SK-N-SH (cell line): ENCODE data around the gene SELENOK. TPM values are rescaled to one million over a fixed set of nuclear protein-coding genes. Genes with fewer than 3 reads are reported as not detected.
A peak's percentile ranks its signal among the peaks of the same experiment; 100 is the strongest.

ENCODE experiments used
- CTCF ChIA-PET: fragments of 300-600, 350-600 bp; formaldehyde crosslinking; extraction: SDS; loops from one replicate; lab custom pipeline; 2021; lab: Yijun Ruan, JAX
- POLR2A ChIA-PET: fragments of 350-600 bp; sonication (Branson Sonifier 250); formaldehyde crosslinking; extraction: SDS; loops from one replicate; lab custom pipeline; 2020; ENCODE audit warnings: antibody characterized with exemption, inconsistent platforms; lab: Yijun Ruan, JAX
- DNase-seq: peaks from one replicate; pipeline ENCODE4 v3.0.0; 2012
- H2AFZ ChIP-seq: fragments of 200-600 bp; sonication (generic); 2 replicates; pipeline ENCODE4 v1.8.1; 2016; ENCODE audit warnings: antibody characterized with exemption, mild to moderate bottlenecking, low read depth
- H3F3A ChIP-seq: fragments of 200-600 bp; sonication (generic); replicated peaks from 2 replicates; pipeline ENCODE3; 2016; ENCODE audit warnings: antibody characterized with exemption, mild to moderate bottlenecking; ENCODE audit not compliant: insufficient read depth
- H3K27ac ChIP-seq, 2 experiments: fragments of 200-500 bp in 1 of 2; fragments of 200-600 bp in 1 of 2; sonication (Bioruptor generic) in 1 of 2; sonication (generic), shearing (Covaris generic) in 1 of 2; 2 replicates each; pipeline versions ENCODE4 v1.5.1 to v1.6.1; 2014 to 2016; ENCODE audit warnings: low read depth in 2 of 2, inconsistent platforms in 1 of 2, low read length in 1 of 2, mild to moderate bottlenecking in 1 of 2, mixed read lengths in 1 of 2
- H3K27me3 ChIP-seq: fragments of 200-600 bp; sonication (generic), shearing (Covaris generic); 2 replicates; pipeline ENCODE4 v1.6.1; 2016; ENCODE audit warnings: mixed run types; ENCODE audit not compliant: insufficient read depth
- H3K36me3 ChIP-seq, 2 experiments: fragments of 200-500 bp in 1 of 2; fragments of 200-600 bp in 1 of 2; sonication (Bioruptor generic) in 1 of 2; sonication (generic) in 1 of 2; replicated peaks in 1 of 2; 2 replicates each; pipeline versions ENCODE3 to v1.5.1; 2014 to 2016; ENCODE audit warnings: low read length in 1 of 2, mild to moderate bottlenecking in 1 of 2; ENCODE audit not compliant: insufficient read depth in 2 of 2, control insufficient read depth in 1 of 2
- H3K4me1 ChIP-seq, 2 experiments: fragments of 200-500 bp in 1 of 2; fragments of 200-600 bp in 1 of 2; sonication (Bioruptor generic) in 1 of 2; sonication (generic), shearing (Covaris generic) in 1 of 2; 2 replicates each; pipeline versions ENCODE4 v1.5.1 to v1.6.1; 2014 to 2016; ENCODE audit warnings: low read depth in 1 of 2, low read length in 1 of 2, mixed run types in 1 of 2; ENCODE audit not compliant: insufficient read depth in 2 of 2, control insufficient read depth in 1 of 2
- H3K4me2 ChIP-seq: fragments of 200-600 bp; sonication (generic), shearing (Covaris generic); 2 replicates; pipeline ENCODE4 v1.6.1; 2017; ENCODE audit warnings: mixed run types
- H3K4me3 ChIP-seq, 2 experiments: fragments of 200-500 bp in 1 of 2; fragments of 200-600 bp in 1 of 2; sonication (Bioruptor generic) in 1 of 2; sonication (generic), shearing (Covaris generic) in 1 of 2; 2 replicates each; pipeline versions ENCODE4 v1.5.1 to v1.8.1; 2014 to 2016; ENCODE audit warnings: low read depth in 2 of 2, inconsistent platforms in 1 of 2, low read length in 1 of 2, mild to moderate bottlenecking in 1 of 2, mixed read lengths in 1 of 2, moderate library complexity in 1 of 2
- H3K79me2 ChIP-seq: fragments of 200-600 bp; sonication (generic); 2 replicates; pipeline ENCODE4 v1.8.1; 2017; ENCODE audit warnings: mild to moderate bottlenecking; ENCODE audit not compliant: insufficient read depth
- H3K9ac ChIP-seq: fragments of 200-600 bp; sonication (generic); 2 replicates; pipeline ENCODE4 v1.6.1; 2017; ENCODE audit warnings: mixed run types
- H3K9me2 ChIP-seq: fragments of 200-600 bp; sonication (generic); 2 replicates; pipeline ENCODE4 v1.6.1; 2017; ENCODE audit warnings: mixed run types
- H3K9me3 ChIP-seq: fragments of 200-600 bp; sonication (generic); 2 replicates; pipeline ENCODE4 v1.6.1; 2017; ENCODE audit warnings: mixed run types, mild to moderate bottlenecking, moderate library complexity
- H4K20me1 ChIP-seq: fragments of 200-600 bp; sonication (generic); 2 replicates; pipeline ENCODE4 v1.6.1; 2017; ENCODE audit warnings: mild to moderate bottlenecking, mixed run types; ENCODE audit not compliant: insufficient read depth
- CHD2 ChIP-seq: fragments of 150-350 bp; IDR thresholded peaks from 2 replicates; pipeline ENCODE4 v1.6.1; 2018; ENCODE audit warnings: low read length; ENCODE audit not compliant: partially characterized antibody
- ELF1 ChIP-seq: IDR thresholded peaks from 2 replicates; pipeline ENCODE4 v1.4.0; 2012
- EP300 ChIP-seq, 2 experiments: IDR thresholded peaks; 2 replicates each; pipeline versions ENCODE4 v1.4.0 to v1.6.1; 2012; ENCODE audit warnings: borderline replicate concordance in 1 of 2, low read depth in 1 of 2, low read length in 1 of 2
- FOXM1 ChIP-seq: IDR thresholded peaks from 2 replicates; pipeline ENCODE4 v1.4.0; 2012; ENCODE audit warnings: low read depth, mild to moderate bottlenecking
- GABPA ChIP-seq: IDR thresholded peaks from 2 replicates; pipeline ENCODE4 v1.4.0; 2012; ENCODE audit warnings: low read depth, mild to moderate bottlenecking
- GATA2 ChIP-seq: sonication (generic); formaldehyde crosslinking; IDR thresholded peaks from 2 replicates; pipeline ENCODE4 v1.5.0; 2020; ENCODE audit warnings: mild to moderate bottlenecking, missing genetic modification reagents
- MEF2A ChIP-seq: IDR thresholded peaks from 2 replicates; pipeline ENCODE4 v1.4.0; 2012; ENCODE audit warnings: low read depth, borderline replicate concordance
- MXI1 ChIP-seq: IDR thresholded peaks from 2 replicates; pipeline ENCODE4 v1.6.1; 2012; ENCODE audit warnings: mild to moderate bottlenecking, low read depth, low read length, improper control_type of control experiment
- NFIC ChIP-seq: IDR thresholded peaks from 2 replicates; pipeline ENCODE4 v1.4.0; 2012; ENCODE audit warnings: borderline replicate concordance
- POLR2AphosphoS5 ChIP-seq: IDR thresholded peaks from 2 replicates; pipeline ENCODE4 v1.6.1; 2012; ENCODE audit warnings: low read depth, low read length
- RAD21 ChIP-seq: IDR thresholded peaks from 2 replicates; pipeline ENCODE4 v1.6.1; 2012; ENCODE audit warnings: mild to moderate bottlenecking, low read length
- RCOR1 ChIP-seq: fragments of 150-350 bp; IDR thresholded peaks from 2 replicates; pipeline ENCODE4 v1.6.1; 2017; ENCODE audit warnings: antibody characterized with exemption, low read length
- RFX5 ChIP-seq: IDR thresholded peaks from 2 replicates; pipeline ENCODE4 v1.6.1; 2012; ENCODE audit warnings: mild to moderate bottlenecking, improper control_type of control experiment, low read length
- SIN3A ChIP-seq: IDR thresholded peaks from 2 replicates; pipeline ENCODE4 v1.6.1; 2012; ENCODE audit warnings: low read depth, mild to moderate bottlenecking, low read length, moderate library complexity, borderline replicate concordance
- SMC3 ChIP-seq: IDR thresholded peaks from 2 replicates; pipeline ENCODE4 v1.6.1; 2012; ENCODE audit warnings: low read depth, low read length, improper control_type of control experiment
- TAF1 ChIP-seq: IDR thresholded peaks from 2 replicates; pipeline ENCODE4 v1.6.1; 2012; ENCODE audit warnings: low read depth, mild to moderate bottlenecking, low read length, moderate library complexity, borderline replicate concordance
- TCF12 ChIP-seq: IDR thresholded peaks from 2 replicates; pipeline ENCODE4 v1.4.0; 2012
- TEAD4 ChIP-seq: IDR thresholded peaks from 2 replicates; pipeline ENCODE4 v1.4.0; 2012; ENCODE audit warnings: mild to moderate bottlenecking, borderline replicate concordance; ENCODE audit not compliant: insufficient read depth
- YY1 ChIP-seq: IDR thresholded peaks from 2 replicates; pipeline ENCODE4 v1.4.0; 2012; ENCODE audit warnings: low read depth, mild to moderate bottlenecking
- WGBS: methylation state at CpG from one replicate; pipeline ENCODE4 v1.1.6; 2017; ENCODE audit warnings: low lambda C conversion rate; 5-methylcytosine and 5-hydroxymethylcytosine counted together
- polyA plus RNA-seq, 3 experiments: library from polyadenylated mRNA; depleted of rRNA; stranded (reverse); fragments of >200 nt; gene quantifications; 2 replicates each; pipeline ENCODE4 v1.2.3, GENCODE V29; 2012
- TF ChIP-seq, protein P1 (sequence below): fragments of 150-350 bp; IDR thresholded peaks from 2 replicates; pipeline ENCODE4 v1.6.1; 2017; ENCODE audit warnings: antibody characterized with exemption, low read length, low read depth, borderline replicate concordance
- TF ChIP-seq, protein P2 (sequence below): IDR thresholded peaks from 2 replicates; pipeline ENCODE4 v1.4.0; 2012; ENCODE audit warnings: low read depth
- TF ChIP-seq, protein P3 (sequence below): IDR thresholded peaks from 2 replicates; pipeline ENCODE4 v1.4.0; 2012; ENCODE audit warnings: low read depth, borderline replicate concordance
- TF ChIP-seq, protein P4 (sequence below): IDR thresholded peaks from 2 replicates; pipeline ENCODE4; 2012

SELENOK gene
- polyA plus RNA-seq (2012; rRNA removed): 29.2 and 32.1 TPM in 2 replicates
- polyA plus RNA-seq (2012; cell fraction: cytosol; rRNA removed): 40.3 and 55.4 TPM in 2 replicates
- polyA plus RNA-seq (2012; cell fraction: nucleus; rRNA removed): 10.2 and 16.8 TPM in 2 replicates

DNA sequence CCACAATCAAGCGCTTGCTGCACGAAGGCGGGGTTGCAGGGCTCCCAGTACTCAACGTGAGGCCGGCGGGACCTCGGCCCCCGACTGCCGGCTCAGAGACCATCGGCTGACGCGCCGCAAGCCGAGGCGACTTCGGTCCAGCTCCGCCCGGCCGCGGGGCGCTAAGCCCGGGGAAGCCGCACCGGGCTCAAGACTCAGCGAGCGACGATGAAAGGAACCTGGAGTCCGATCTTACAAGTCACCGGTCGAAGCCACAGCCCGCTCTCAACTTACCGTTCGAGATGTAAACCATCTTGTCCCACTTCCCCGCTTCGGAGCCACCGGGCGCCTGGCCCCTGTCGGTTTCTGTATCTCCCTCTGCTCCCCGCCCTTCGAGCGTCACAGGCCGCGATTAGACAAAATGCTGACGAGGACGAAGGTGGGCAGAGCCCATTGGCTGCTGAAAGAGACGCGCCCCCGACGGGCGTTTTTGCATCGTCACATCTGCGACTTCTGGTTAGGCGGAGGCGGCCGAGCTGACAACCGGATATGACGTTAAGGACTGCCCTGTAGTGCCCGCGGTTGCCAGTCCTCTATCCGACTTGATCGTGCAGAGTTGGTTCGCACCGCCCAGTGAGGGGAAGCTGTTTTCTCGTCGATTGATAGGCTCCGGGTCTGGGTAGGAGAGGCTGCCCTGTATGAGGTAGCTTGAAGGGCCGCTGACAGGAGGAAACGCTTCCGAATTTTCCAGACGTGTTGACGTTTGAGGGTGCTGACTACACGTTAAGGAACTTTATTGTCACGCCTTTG lies at the start of gene SELENOK:
TSS of gene SELENOK (minus strand) at position 363 of the 789 bp plus-strand sequence.
- H3K4me2 ChIP-seq: peak within 1 kb of the TSS; percentile 85
- peaks cover 11% of the 10 kb centered on the region in 2 experiments for H3K36me3 ChIP-seq
- POLR2A ChIA-PET: interaction anchor here (0.9 to 1.6 kb wide), 4 partner anchors 10 to 544 kb away, joined by 3 to 8 read pairs (median 4); partner anchors contain the start of genes ACTR8 and DCP1A
- H3K9ac ChIP-seq: peak within 1 kb of the TSS; percentile 78
- peak; percentile 91 for DNase-seq
- H3K27ac ChIP-seq: peak within 1 kb of the TSS; percentile 78 to 81
- under 1% methylated on average over 52 of the region's 73 CpGs for WGBS
- no peaks in the 10 kb centered on the region for H3K9me3 ChIP-seq
- no peaks in the 10 kb centered on the region for H4K20me1 ChIP-seq
- CTCF ChIA-PET: interaction anchor here (1.1 to 1.5 kb wide), 4 partner anchors 47 to 544 kb away, joined by 3 to 5 read pairs (median 3); partner anchors contain the start of gene DCP1A
- TF ChIP-seq TEAD4 (no peak), RCOR1 (peak; percentile 12; the same call in 1 of the 2 replicates), ELF1 (peak; percentile 65), MEF2A (no peak), FOXM1 (no peak), NFIC (no peak), GATA2 (no peak), TAF1 (peak; percentile 77; the same call in 1 of the 2 replicates), YY1 (peak; percentile 77), RAD21 (no peak), MXI1 (peak; percentile 90), RFX5 (peak; percentile 93), SIN3A (peak; percentile 86), CHD2 (peak; percentile 78), GABPA (peak; percentile 92), SMC3 (no peak), TCF12 (no peak; the same call in 1 of the 2 replicates), EP300 (IDR thresholded peaks at IDR 0.05; ENCODE audit: borderline replicate concordance in 1 of 2, low read depth in 1 of 2, low read length in 1 of 2) (peak in 1 of 2 experiments; percentile 41; a peak in 2 of 4 replicates), POLR2AphosphoS5 (peak; percentile 90)
- TF ChIP-seq, protein P1, sequence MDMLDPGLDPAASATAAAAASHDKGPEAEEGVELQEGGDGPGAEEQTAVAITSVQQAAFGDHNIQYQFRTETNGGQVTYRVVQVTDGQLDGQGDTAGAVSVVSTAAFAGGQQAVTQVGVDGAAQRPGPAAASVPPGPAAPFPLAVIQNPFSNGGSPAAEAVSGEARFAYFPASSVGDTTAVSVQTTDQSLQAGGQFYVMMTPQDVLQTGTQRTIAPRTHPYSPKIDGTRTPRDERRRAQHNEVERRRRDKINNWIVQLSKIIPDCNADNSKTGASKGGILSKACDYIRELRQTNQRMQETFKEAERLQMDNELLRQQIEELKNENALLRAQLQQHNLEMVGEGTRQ: no peak
- TF ChIP-seq, protein P2, sequence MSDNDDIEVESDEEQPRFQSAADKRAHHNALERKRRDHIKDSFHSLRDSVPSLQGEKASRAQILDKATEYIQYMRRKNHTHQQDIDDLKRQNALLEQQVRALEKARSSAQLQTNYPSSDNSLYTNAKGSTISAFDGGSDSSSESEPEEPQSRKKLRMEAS: peak; percentile 72
- TF ChIP-seq, protein P3, sequence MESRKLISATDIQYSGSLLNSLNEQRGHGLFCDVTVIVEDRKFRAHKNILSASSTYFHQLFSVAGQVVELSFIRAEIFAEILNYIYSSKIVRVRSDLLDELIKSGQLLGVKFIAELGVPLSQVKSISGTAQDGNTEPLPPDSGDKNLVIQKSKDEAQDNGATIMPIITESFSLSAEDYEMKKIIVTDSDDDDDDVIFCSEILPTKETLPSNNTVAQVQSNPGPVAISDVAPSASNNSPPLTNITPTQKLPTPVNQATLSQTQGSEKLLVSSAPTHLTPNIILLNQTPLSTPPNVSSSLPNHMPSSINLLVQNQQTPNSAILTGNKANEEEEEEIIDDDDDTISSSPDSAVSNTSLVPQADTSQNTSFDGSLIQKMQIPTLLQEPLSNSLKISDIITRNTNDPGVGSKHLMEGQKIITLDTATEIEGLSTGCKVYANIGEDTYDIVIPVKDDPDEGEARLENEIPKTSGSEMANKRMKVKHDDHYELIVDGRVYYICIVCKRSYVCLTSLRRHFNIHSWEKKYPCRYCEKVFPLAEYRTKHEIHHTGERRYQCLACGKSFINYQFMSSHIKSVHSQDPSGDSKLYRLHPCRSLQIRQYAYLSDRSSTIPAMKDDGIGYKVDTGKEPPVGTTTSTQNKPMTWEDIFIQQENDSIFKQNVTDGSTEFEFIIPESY: peak; percentile 26; the same call in 1 of the 2 replicates
- TF ChIP-seq, protein P4, sequence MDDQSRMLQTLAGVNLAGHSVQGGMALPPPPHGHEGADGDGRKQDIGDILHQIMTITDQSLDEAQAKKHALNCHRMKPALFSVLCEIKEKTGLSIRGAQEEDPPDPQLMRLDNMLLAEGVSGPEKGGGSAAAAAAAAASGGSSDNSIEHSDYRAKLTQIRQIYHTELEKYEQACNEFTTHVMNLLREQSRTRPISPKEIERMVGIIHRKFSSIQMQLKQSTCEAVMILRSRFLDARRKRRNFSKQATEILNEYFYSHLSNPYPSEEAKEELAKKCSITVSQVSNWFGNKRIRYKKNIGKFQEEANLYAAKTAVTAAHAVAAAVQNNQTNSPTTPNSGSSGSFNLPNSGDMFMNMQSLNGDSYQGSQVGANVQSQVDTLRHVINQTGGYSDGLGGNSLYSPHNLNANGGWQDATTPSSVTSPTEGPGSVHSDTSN: peak; percentile 37
- H3K4me1 ChIP-seq: peaks cover 0 to 14% of the 10 kb centered on the region in 2 experiments; a peak in 2 of 4 replicates
- H3K79me2 ChIP-seq: peaks cover 47% of the 10 kb centered on the region
- H3F3A ChIP-seq: peaks cover 7% of the 10 kb centered on the region
- H3K9me2 ChIP-seq: no peaks in the 10 kb centered on the region
- H3K4me3 ChIP-seq: peak within 1 kb of the TSS; percentile 88 to 100
- no peaks in the 10 kb centered on the region for H3K27me3 ChIP-seq
- peak within 1 kb of the TSS; percentile 87 for H2AFZ ChIP-seq
